Mucosa of gallbladder (tissue), 1 donor: ENCODE measurements around the gene AFAP1L1. TPM values are rescaled to one million over a fixed set of nuclear protein-coding genes. Genes with fewer than 3 reads are reported as not detected.
"Not testable (repeated sequence)": the region's sequence is repeated elsewhere in the genome, so short reads cannot be mapped to it uniquely, and the experiment has no call there.

Source experiments
- DNase-seq: peaks from one replicate; pipeline ENCODE4 v3.0.0-alpha.2; 2020; ENCODE audit warnings: low spot score
- total RNA-seq: library from RNA; stranded (reverse); gene quantifications from one replicate; pipeline ENCODE4 v1.2.1, GENCODE V29; 2021
- donor health status: DM: no; HTN: no; CAD: no.

Gene AFAP1L1
- total RNA-seq, 1 donor from 2014 or later, result 8.7 TPM

- no peak for DNase-seq
These were observed 118.2 kb downstream of the AFAP1L1 start for GRCh38 chr5:149389552-149390495.

GRCh38 chr5:149391076-149391475 is 119.4 kb downstream of the AFAP1L1 start:
- DNase-seq, result not testable (repeated sequence)

Other genes with a start within 250 kb of the AFAP1L1 start
- 2.7 TPM for gene SH3TC2, start 208.8 kb upstream of the AFAP1L1 start, total RNA-seq
- 15.1 TPM for gene ABLIM3, start 130.4 kb upstream of the AFAP1L1 start, total RNA-seq
- gene GRPEL2, start 73.6 kb downstream of the AFAP1L1 start, total RNA-seq, result 15.9 TPM
- gene PCYOX1L, start 86.2 kb downstream of the AFAP1L1 start, total RNA-seq, result 17.3 TPM
- 0.52 TPM for gene IL17B, start 107.4 kb downstream of the AFAP1L1 start, total RNA-seq